Kidney (tissue), 14 donors: Measurements from ENCODE around the gene CLIP1. TPM values are rescaled to one million over a fixed set of nuclear protein-coding genes. Genes with fewer than 3 reads are reported as not detected.
"Not testable (repeated sequence)": the region's sequence is repeated elsewhere in the genome, so short reads cannot be mapped to it uniquely, and the experiment has no call there.

Experiments
- DNase-seq, 5 donors: peaks; one replicate each; pipeline ENCODE4 v3.0.0-alpha.2; 2013 to 2020
- FAIRE-seq: peaks from 2 replicates; lab custom pipeline; 2012; peaks lifted over from hg19 to GRCh38; lab: Jason Lieb, UNC
- H3K27ac ChIP-seq, 2 donors: one replicate each; pipeline ENCODE4 v1.7.0; 2013; ENCODE audit warnings: low read depth in 2 of 2, low read length in 2 of 2, inconsistent platforms in 1 of 2
- H3K27me3 ChIP-seq: one replicate; pipeline ENCODE4 v1.7.1; 2013; ENCODE audit warnings: low read length, inconsistent platforms; ENCODE audit not compliant: control insufficient read depth, insufficient read depth
- H3K36me3 ChIP-seq, 3 donors: one replicate each; pipeline versions ENCODE4 v1.7.0 to v1.7.1; 2013; ENCODE audit warnings: low read length in 3 of 3, control low read depth in 1 of 3, inconsistent platforms in 1 of 3; ENCODE audit not compliant: insufficient read depth in 3 of 3, control insufficient read depth in 2 of 3
- H3K4me1 ChIP-seq, 3 donors: one replicate each; pipeline versions ENCODE4 v1.7.0 to v1.7.1; 2013; ENCODE audit warnings: low read length in 3 of 3, inconsistent platforms in 1 of 3, low read depth in 1 of 3; ENCODE audit not compliant: control insufficient read depth in 2 of 3, insufficient read depth in 2 of 3
- H3K4me3 ChIP-seq, 3 donors: one replicate each; pipeline versions ENCODE4 v1.7.0 to v1.8.1; 2013; ENCODE audit warnings: low read length in 3 of 3, control low read depth in 1 of 3, inconsistent platforms in 1 of 3
- H3K9ac ChIP-seq, 3 donors: one replicate each; pipeline versions ENCODE4 v1.7.0 to v1.7.1; 2013; ENCODE audit warnings: low read length in 3 of 3, control low read depth in 1 of 3, inconsistent platforms in 1 of 3
- H3K9me3 ChIP-seq, 3 donors: one replicate each; pipeline versions ENCODE4 v1.7.0 to v1.7.1; 2013; ENCODE audit warnings: low read length in 3 of 3, control low read depth in 1 of 3, inconsistent platforms in 1 of 3; ENCODE audit not compliant: control insufficient read depth in 2 of 3, insufficient read depth in 1 of 3
- CTCF ChIP-seq: IDR thresholded peaks from 3 replicates; pipeline ENCODE4 v1.5.1; 2012; ENCODE audit warnings: mild to moderate bottlenecking, moderate library complexity, borderline replicate concordance; ENCODE audit not compliant: insufficient read depth; ENCODE audit errors: extremely low read depth
- intact Hi-C: fragments of 100-400 bp; cut with DNase I; formaldehyde crosslinking; loops from one replicate; pipeline ENCODE4 v1.11.1; 2022
- polyA plus RNA-seq: library from polyadenylated mRNA; stranded (reverse); fragments of 350-450 nt; fragmentation: Illumina TruSeq; extraction: RNeasy Lipid Tissue Mini Kit (QIAGEN cat#74804); gene quantifications from one replicate; pipeline ENCODE4 v1.2.3, GENCODE V29; 2014; ENCODE audit warnings: low read depth, low replicate concordance; ENCODE audit not compliant: insufficient read depth
- total RNA-seq: library from RNA; stranded (reverse); fragmentation: NEBNext Ultra II Directional; extraction: Animal tissue kit (Norgen Biotek cat#: 25700); gene quantifications from one replicate; pipeline ENCODE4 v1.2.1, GENCODE V29; 2021
- donor health status: control.
- donor health status: control.
- donor health status: control.
- donor health status: control.
- donor health status: control.
- donor health status: DM: yes; HTN: yes; CAD: no.
- donor health status: Normal renal cell carcinoma (clear cell type).

Gene CLIP1
- total and polyA plus RNA-seq, 2 donors from 2014 or later: 14.5 to 85.3 TPM

GRCh38 chr12:122467983-122468382 lies 45.5 kb upstream of the CLIP1 start:
- FAIRE-seq (no peak), DNase-seq (no peak)
- no peaks in the 10 kb centered on the region for H3K36me3 ChIP-seq
- no peaks in the 10 kb centered on the region for H3K27me3 ChIP-seq
- no peak overlapping the region for H3K9ac ChIP-seq
- peaks cover 0 to 3% (median 2%) of the 10 kb centered on the region in 3 donors for H3K4me1 ChIP-seq
- no peaks in the 10 kb centered on the region for H3K9me3 ChIP-seq
- TF ChIP-seq CTCF: no peak
- H3K4me3 ChIP-seq: no peak overlapping the region
- no peak overlapping the region for H3K27ac ChIP-seq
- intact Hi-C loops: no loop called here

DNA sequence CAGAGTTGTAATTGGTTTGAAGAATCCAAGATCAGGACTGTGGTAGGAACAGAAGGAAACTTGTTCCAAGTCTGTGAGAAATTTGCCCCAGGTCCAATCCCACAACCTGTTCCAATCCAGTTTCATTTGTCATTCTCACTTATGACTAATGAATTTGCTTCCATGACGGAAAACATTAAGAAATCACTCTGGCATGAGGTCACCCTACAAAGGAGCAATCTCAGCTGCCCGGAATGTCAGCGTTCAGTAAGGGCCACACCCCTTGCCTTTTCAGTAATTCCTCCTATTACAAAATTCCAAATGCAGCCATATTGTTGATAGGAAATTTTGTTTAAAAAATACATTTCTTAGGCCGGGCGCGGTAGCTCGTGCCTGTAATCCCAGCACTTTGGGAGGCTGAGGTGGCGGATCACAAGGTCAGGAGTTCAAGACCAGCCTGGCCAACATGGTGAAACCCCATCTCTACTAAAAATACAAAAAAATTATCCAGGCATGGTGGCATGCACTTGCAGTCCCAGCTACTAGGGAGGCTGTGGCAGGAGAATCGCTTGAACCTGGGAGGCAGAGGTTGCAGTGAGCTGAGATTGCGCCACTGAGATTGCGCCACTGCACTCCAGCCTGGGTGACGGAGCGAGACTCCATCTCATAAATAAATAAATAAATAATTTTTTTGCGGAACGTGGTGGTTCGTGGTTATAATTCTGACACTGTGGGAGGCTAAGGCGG lies 42.0 kb upstream of the CLIP1 start:
- H3K36me3 ChIP-seq, FAIRE-seq, H3K4me3 ChIP-seq, H3K9ac ChIP-seq, intact Hi-C loops, H3K27me3 ChIP-seq, H3K4me1 ChIP-seq, H3K9me3 ChIP-seq: not testable (repeated sequence)
- peak overlapping the region in 1 of 2 donors; percentile 58 for H3K27ac ChIP-seq
- peak in 2 of 5 donors; percentile 36 to 44 for DNase-seq

DNA sequence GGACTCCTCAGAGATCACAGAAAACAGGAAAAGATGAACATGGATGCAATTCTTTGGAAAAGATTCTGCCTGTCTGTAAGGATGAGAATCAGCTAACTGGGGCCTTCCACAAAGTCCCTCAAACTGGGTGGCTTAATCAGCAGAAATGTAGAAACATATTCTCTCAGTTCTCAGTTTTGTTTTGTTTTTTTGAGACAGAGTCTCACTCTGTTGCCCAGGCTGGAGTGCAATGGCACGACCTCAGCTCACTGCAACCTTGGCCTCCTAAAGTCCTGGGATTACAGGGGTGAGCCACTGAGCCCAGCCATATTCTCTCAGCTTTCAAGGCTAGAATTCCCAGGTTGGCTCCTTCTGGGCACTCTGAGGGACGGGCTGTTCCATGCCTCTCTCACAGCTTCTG lies 38.2 kb upstream of the CLIP1 start:
- Histone ChIP-seq H3K36me3 (no peaks in the 10 kb centered on the region), H3K4me3 (no peak overlapping the region), H3K9ac (no peak overlapping the region), H3K9me3 (no peaks in the 10 kb centered on the region), H3K27ac (no peak overlapping the region), H3K4me1 (peaks cover 0 to 3% (median 0%) of the 10 kb centered on the region in 3 donors), H3K27me3 (no peaks in the 10 kb centered on the region)
- no peak for TF ChIP-seq CTCF
- no peak for FAIRE-seq
- DNase-seq: no peak
- intact Hi-C loops: no loop called here

DNA sequence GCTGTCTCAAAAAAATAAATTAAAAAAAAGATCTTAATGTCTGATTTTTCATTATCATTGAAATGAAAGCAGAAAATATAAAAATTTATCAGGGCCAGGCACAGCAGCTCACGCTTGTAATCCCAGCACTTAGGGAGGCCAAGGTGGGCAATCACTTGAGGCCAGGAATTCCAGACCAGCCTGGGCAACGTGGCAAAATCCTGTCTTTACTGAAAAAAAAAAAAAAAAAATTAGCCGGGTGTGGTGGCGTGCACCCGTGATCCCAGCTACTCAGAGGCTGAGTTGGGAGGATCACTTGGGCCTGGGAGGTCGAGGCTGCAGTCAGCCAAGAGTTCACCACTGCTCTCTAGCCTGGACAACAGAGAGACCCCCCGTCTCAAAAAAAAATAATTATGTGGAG lies 37.6 kb upstream of the CLIP1 start:
- Histone ChIP-seq H3K9me3 (no peaks in the 10 kb centered on the region), H3K4me1 (peaks cover 0 to 3% (median 0%) of the 10 kb centered on the region in 3 donors), H3K36me3 (no peaks in the 10 kb centered on the region), H3K27ac (no peak overlapping the region), H3K4me3 (no peak overlapping the region), H3K9ac (no peak overlapping the region), H3K27me3 (no peaks in the 10 kb centered on the region)
- FAIRE-seq (no peak), DNase-seq (no peak)
- intact Hi-C loops: no loop called here
- TF ChIP-seq CTCF: no peak
